Epithelial cell of esophagus (primary cell): Measurements from ENCODE around the gene HIKESHI.
"Not testable (repeated sequence)": the region's sequence is repeated elsewhere in the genome, so short reads cannot be mapped to it uniquely, and the experiment has no call there.

Experiments used
- DNase-seq: peaks from one replicate; pipeline ENCODE4 v3.0.0; 2010; ENCODE audit warnings: low read depth
- H3K4me3 ChIP-seq: 2 replicates; pipeline ENCODE4 v1.5.1; 2011; ENCODE audit warnings: mild to moderate bottlenecking, low read length, control low read depth
- TF ChIP-seq, protein P1 (sequence below): IDR thresholded peaks from 2 replicates; pipeline ENCODE4 v1.5.1; 2011; ENCODE audit warnings: low read depth, mild to moderate bottlenecking, low read length, control low read depth, inconsistent platforms; ENCODE audit not compliant: insufficient read depth; ENCODE audit errors: missing control alignments

HIKESHI gene

DNA sequence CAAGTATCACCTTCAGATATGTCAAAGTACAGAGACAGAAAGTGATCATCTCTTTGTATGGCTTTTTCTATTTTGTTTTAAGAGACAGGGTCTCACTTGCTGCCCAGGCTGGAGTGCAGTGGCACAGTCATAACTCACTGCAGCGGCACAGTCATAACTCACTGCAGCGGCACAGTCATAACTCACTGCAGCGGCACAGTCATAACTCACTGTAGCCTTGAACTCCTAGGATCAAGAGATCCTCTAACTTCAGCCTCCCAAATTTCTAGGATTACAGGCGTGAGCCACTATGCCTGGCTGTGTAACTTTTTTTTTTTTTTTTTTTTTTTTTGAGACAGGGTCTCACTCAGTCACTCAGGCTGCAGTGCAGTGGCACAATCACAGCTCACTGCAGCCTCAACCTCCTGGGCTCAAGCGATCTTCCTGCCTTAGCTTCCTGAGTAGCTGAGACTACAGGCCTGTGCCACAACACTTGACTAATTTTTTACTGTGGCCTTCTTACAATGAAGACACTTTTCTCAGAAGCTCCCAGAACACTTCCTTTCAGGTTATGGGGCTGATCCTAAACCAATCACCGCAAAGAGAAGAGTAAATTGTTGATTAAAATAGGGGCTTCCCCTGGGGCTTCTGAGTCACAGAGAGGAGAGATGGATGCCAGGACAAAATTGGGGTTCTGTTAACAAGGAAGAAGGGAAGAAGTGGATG lies 9.0 kb upstream of the HIKESHI start:
- TF ChIP-seq, protein P1, sequence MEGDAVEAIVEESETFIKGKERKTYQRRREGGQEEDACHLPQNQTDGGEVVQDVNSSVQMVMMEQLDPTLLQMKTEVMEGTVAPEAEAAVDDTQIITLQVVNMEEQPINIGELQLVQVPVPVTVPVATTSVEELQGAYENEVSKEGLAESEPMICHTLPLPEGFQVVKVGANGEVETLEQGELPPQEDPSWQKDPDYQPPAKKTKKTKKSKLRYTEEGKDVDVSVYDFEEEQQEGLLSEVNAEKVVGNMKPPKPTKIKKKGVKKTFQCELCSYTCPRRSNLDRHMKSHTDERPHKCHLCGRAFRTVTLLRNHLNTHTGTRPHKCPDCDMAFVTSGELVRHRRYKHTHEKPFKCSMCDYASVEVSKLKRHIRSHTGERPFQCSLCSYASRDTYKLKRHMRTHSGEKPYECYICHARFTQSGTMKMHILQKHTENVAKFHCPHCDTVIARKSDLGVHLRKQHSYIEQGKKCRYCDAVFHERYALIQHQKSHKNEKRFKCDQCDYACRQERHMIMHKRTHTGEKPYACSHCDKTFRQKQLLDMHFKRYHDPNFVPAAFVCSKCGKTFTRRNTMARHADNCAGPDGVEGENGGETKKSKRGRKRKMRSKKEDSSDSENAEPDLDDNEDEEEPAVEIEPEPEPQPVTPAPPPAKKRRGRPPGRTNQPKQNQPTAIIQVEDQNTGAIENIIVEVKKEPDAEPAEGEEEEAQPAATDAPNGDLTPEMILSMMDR: no peak
- DNase-seq: no peak
- no peak overlapping the region for H3K4me3 ChIP-seq

DNA sequence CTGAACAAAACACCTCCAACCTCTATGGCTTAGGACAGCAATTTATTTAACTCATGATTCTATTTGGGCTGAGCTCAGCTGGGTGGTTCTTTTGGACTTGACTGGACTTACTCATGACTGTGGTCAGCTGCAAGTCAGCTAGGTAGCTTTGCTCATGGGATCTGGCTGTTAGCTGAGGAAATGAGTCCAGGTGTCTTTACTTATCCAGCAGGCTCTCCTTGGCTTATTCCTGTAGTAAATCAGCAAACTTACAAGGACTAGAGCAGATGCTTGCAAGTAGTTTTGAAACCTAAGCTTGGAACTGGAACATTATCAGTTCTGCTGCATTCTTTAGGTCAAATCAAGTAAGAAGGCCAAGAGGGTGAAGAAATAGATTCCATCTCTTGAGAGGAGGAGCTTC lies 8.0 kb upstream of the HIKESHI start:
- DNase-seq: no peak
- TF ChIP-seq, protein P1: no peak
- no peak overlapping the region for H3K4me3 ChIP-seq

DNA sequence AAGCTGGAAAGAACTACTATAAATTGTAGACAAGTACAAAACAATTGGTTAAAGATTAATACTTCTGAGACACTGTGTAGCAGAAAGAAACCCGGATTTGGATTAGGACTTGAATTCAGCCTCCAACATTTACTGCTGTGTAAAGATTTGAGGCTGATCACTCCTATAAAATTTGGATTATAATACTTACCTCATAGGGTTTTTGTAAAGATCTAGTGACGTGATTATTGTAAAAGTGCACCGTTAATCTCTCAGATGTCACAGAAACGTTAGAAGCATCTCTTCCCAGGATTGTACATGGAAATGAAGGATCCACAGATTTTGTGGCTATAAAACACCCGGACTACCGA lies 323 bp upstream of the HIKESHI start:
- no peak for DNase-seq
- H3K4me3 ChIP-seq: peak overlapping the region; percentile 95
- TF ChIP-seq, protein P1: no peak

DNA sequence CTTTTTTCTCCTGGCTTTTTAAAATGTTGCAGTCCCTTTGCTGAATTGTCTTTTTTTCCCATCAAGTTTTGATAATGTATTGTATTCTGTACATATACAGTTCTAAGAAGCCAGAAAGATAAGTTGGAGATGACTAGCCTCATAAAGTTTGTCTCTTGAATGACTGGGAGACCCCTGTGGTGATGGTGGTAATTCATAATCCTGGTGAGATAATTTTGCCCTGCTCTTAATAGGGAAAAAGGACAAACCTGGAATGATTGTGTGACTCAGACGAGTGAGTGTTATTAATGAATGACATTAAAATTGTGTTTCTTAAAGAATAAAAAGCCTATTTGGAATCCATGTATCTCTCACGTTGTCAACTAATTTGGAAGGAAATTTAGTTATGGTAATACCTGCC lies 1.2 kb downstream of the HIKESHI start:
- TF ChIP-seq, protein P1: no peak
- peak overlapping the region; percentile 95 for H3K4me3 ChIP-seq
- DNase-seq: no peak

DNA sequence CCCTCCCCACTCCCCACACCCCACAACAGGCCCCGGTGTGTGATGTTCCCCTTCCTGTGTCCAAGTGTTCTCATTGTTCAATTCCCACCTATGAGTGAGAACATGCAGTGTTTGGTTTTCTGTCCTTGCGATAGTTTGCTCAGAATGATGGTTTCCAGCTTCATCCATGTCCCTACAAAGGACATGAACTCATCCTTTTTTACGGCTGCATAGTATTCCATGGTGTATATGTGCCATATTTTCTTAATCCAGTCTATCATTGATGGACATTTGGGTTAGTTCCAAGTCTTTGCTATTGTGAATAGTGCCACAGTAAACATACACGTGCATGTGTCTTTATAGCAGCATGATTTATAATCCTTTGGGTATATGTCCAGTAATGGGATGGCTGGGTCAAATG lies 6.7 kb downstream of the HIKESHI start:
- not testable (repeated sequence) for H3K4me3 ChIP-seq, DNase-seq

DNA sequence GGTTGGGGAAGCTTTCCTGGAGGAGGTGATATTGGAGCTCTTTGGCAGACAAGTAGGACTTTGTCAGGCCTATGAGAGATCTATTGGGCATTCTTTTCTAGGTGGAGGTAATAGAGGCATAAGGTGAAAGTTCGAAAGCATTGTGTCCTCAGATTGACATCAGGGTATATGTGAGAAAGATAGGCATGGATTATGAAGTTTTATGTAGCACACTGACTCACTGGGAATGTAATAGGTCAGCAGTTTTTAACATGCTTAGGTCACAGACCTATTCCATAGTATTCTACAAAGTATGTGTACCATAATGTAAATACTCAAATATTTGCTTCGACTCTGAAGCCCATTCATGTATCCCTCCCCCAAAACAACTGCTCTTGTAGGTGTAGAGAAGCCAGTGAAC lies 11.8 kb downstream of the HIKESHI start:
- H3K4me3 ChIP-seq: no peak overlapping the region
- TF ChIP-seq, protein P1: no peak
- peak; percentile 17 for DNase-seq

DNA sequence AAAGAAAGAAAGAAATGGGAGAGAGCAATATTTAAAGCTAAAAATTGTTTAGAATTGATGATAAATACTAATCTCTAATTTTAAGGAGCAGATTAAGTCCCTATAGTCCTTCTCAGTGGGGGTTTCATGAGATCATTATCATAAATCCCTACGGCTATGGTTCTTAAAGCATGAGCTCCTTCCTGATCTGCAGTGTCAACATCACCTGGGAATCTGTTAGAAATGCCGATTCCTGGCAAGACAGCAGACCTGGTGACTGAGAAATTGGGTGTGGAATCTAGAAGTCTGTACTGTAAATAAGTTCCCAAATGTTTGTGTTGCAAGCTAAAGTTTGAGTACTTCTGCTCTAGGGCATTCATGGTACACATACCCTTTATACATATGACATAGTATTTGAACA lies 12.6 kb downstream of the HIKESHI start:
- DNase-seq: no peak
- TF ChIP-seq, protein P1: no peak
- no peak overlapping the region for H3K4me3 ChIP-seq
